Measurements from ENCODE around the gene ADGRA1. TPM values are rescaled to one million over a fixed set of nuclear protein-coding genes. Genes with fewer than 3 reads are reported as not detected.
"Not testable (repeated sequence)": the region's sequence is repeated elsewhere in the genome, so short reads cannot be mapped to it uniquely, and the experiment has no call there.

Gene ADGRA1
- total RNA-seq, 4 donors from 2014 or later = under 0.01 TPM; not detected in 3

DNA sequence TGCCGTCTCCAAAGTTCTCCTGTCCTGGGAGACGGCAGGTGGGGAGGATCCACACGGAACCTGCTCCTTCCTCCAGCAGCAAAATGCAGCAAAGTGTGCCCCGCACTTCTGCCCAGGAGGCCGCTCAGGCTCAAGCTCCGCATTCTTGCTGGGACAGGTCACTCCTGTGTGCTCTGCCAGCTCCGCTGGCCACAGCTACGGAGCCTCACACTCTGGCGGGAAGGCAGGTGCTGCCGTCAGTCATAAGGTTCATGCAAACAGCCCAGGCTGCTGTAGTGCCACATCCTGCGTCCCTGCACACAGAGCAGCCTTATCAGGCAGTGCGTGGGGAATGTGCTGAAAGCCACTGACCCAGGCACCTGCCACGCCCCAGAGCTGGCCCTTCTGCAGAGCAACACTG, 22.4 kb downstream of the ADGRA1 start:
- Histone ChIP-seq H3K4me3 (no peak overlapping the region), H3K4me1 (no peaks in the 10 kb centered on the region), H3K36me3 (no peaks in the 10 kb centered on the region), H3K27ac (no peak overlapping the region), H3K9me3 (peaks cover 0 to 43% (median 7%) of the 10 kb centered on the region in 4 donors), H3K27me3 (no peaks in the 10 kb centered on the region)
- DNase-seq (ENCODE audit: low spot score in 2 of 2) = no peak
- WGBS, 2 donors = 63 to 72% methylated on average over 9 to 13 of the region's 13 CpGs
- no peak for TF ChIP-seq CTCF (IDR thresholded peaks at IDR 0.05)
- no peak for TF ChIP-seq POLR2A (IDR thresholded peaks at IDR 0.05)
- TF ChIP-seq EP300 (IDR thresholded peaks at IDR 0.05) = no peak

- Histone ChIP-seq H3K4me1 (peaks cover 0 to under 1% (median 0%) of the 10 kb centered on the region in 4 donors), H3K4me3 (no peak overlapping the region), H3K36me3 (no peaks in the 10 kb centered on the region), H3K9me3 (peaks cover 0 to 43% (median 7%) of the 10 kb centered on the region in 4 donors), H3K27me3 (no peaks in the 10 kb centered on the region), H3K27ac (no peak overlapping the region)
- no peak for TF ChIP-seq POLR2A (IDR thresholded peaks at IDR 0.05)
- no peak for TF ChIP-seq CTCF (IDR thresholded peaks at IDR 0.05)
- no peak for TF ChIP-seq EP300 (IDR thresholded peaks at IDR 0.05)
- 57 to 73% methylated on average over 4 to 5 of the region's 6 CpGs for WGBS, 2 donors
- no peak for DNase-seq (ENCODE audit: low spot score in 2 of 2)
Observed at GRCh38 chr10:133110609-133111275, 23.0 kb downstream of the ADGRA1 start.

GRCh38 chr10:133111640-133112039, 23.9 kb downstream of the ADGRA1 start:
- peaks cover 0 to 35% (median 7%) of the 10 kb centered on the region in 4 donors for H3K9me3 ChIP-seq
- not testable (repeated sequence) for H3K4me1 ChIP-seq; H3K27me3 ChIP-seq; H3K27ac ChIP-seq; H3K4me3 ChIP-seq; H3K36me3 ChIP-seq; DNase-seq (ENCODE audit: low spot score in 2 of 2)
- 11 to 19% methylated on average over 6 of the region's 7 CpGs for WGBS, 2 donors

GRCh38 chr10:133113146-133113830, 25.6 kb downstream of the ADGRA1 start:
- 84 to 85% methylated on average over 28 to 31 of the region's 31 CpGs for WGBS, 2 donors
- Histone ChIP-seq H3K4me1 (peaks cover 0 to 4% (median 0%) of the 10 kb centered on the region in 4 donors), H3K27me3 (no peaks in the 10 kb centered on the region), H3K4me3 (no peak overlapping the region), H3K36me3 (no peaks in the 10 kb centered on the region), H3K9me3 (peaks cover 0 to 28% (median 0%) of the 10 kb centered on the region in 4 donors), H3K27ac (no peak overlapping the region)
- no peak for DNase-seq (ENCODE audit: low spot score in 2 of 2)
- TF ChIP-seq POLR2A (IDR thresholded peaks at IDR 0.05) (no peak), CTCF (IDR thresholded peaks at IDR 0.05) (no peak), EP300 (IDR thresholded peaks at IDR 0.05) (no peak)

DNA sequence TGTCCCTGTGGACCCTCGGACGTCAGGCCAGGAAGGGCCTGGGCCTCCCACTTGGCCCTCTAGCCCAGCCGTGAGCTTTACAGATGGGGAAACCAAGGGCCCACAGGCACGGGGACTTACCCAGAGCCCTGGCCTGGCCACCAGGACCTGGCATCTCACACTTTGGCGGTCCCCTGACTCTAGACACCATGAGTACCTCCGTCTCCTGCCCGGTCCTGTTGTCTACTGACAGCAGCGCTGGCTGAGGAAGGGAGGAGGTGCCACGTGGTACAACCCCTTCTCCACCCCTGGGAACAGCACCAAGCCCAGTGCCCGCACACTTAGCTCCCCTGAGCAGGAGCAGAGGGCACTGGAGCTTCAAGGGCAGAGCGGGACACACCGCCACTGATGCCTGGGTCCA, 26.1 kb downstream of the ADGRA1 start:
- Histone ChIP-seq H3K4me3 (no peak overlapping the region), H3K27ac (no peak overlapping the region), H3K4me1 (peaks cover 0 to 4% (median 0%) of the 10 kb centered on the region in 4 donors), H3K9me3 (peaks cover 0 to 28% (median 0%) of the 10 kb centered on the region in 4 donors), H3K36me3 (no peaks in the 10 kb centered on the region), H3K27me3 (no peaks in the 10 kb centered on the region)
- no peak for TF ChIP-seq EP300 (IDR thresholded peaks at IDR 0.05)
- TF ChIP-seq CTCF (IDR thresholded peaks at IDR 0.05) = no peak
- TF ChIP-seq POLR2A (IDR thresholded peaks at IDR 0.05) = no peak
- DNase-seq (ENCODE audit: low spot score in 2 of 2) = no peak
- WGBS, 2 donors = 67 to 91% methylated on average over 7 to 10 of the region's 12 CpGs
